Transverse colon (tissue), 3 donors: ENCODE measurements around the gene NUP50.

Experiments
- CTCF ChIP-seq, 5 experiments: fragments of 200-600 bp in 3 of 5; fragments of 450-650 bp in 2 of 5; sonication (generic) in 3 of 5; IDR thresholded peaks; 1 replicate in 2 of 5; 2 replicates in 3 of 5; pipeline ENCODE4 v1.5.1; 2016 to 2017; ENCODE audit warnings: antibody characterized with exemption in 5 of 5, inconsistent platforms in 3 of 5, mild to moderate bottlenecking in 2 of 5, moderate library complexity in 1 of 5
- EP300 ChIP-seq: sonication (generic); formaldehyde crosslinking; IDR thresholded peaks from one replicate; pipeline ENCODE4 v1.6.1; 2017; ENCODE audit warnings: antibody characterized with exemption, low read depth
- POLR2A ChIP-seq: fragments of 450-650 bp; IDR thresholded peaks from one replicate; pipeline ENCODE4 v1.6.1; 2016; ENCODE audit warnings: antibody characterized with exemption, mild to moderate bottlenecking, moderate library complexity

GRCh38 chr22:45212992-45213751 is 49.4 kb downstream of the NUP50 start:
- TF ChIP-seq POLR2A (no peak), CTCF (IDR thresholded peaks at IDR 0.05) (no peak), EP300 (no peak)
